HG02938 (cell line): ENCODE results near the gene CCDC160.

ENCODE experiments used
- ATAC-seq: cut with Tn5 transposase; IDR thresholded peaks from one replicate; pipeline ENCODE4 v1.9.1; 2021; ENCODE audit warnings: mild to moderate bottlenecking, moderate library complexity; ENCODE audit not compliant: unreplicated experiment

Gene CCDC160

GRCh38 chrX:134294548-134294947 lies 57.6 kb downstream of the CCDC160 start:
- ATAC-seq = no peak
